GM21526 (cell line): ENCODE measurements around the gene EEF2K.
"Not testable (repeated sequence)": the region's sequence is repeated elsewhere in the genome, so short reads cannot be mapped to it uniquely, and the experiment has no call there.

Experiments used
- ATAC-seq: cut with Tn5 transposase; IDR thresholded peaks from one replicate; pipeline ENCODE4 v1.9.1; 2021; ENCODE audit warnings: moderate library complexity; ENCODE audit not compliant: unreplicated experiment, low FRiP score

EEF2K gene

GRCh38 chr16:22206013-22206841, at the start of gene EEF2K:
TSS of gene EEF2K (plus strand) at chr16:22206278. CDS start at chr16:22225730, 19,452 bp downstream.
- ATAC-seq: peak; percentile 67

GRCh38 chr16:22161401-22161800, 44.7 kb upstream of the EEF2K start:
- no peak for ATAC-seq

GRCh38 chr16:22161999-22162655, 44.0 kb upstream of the EEF2K start, which contains the start of gene SDR42E2:
TSS of gene SDR42E2 (plus strand) at chr16:22162506. CDS start at chr16:22165583, 3,077 bp downstream.
- ATAC-seq: no peak

GRCh38 chr16:22162656-22163009, 43.4 kb upstream of the EEF2K start:
- ATAC-seq: no peak

GRCh38 chr16:22163806-22164205, 42.3 kb upstream of the EEF2K start:
- no peak for ATAC-seq

GRCh38 chr16:22164482-22164881, 41.6 kb upstream of the EEF2K start:
- ATAC-seq: no peak

- no peak for ATAC-seq
Measured at GRCh38 chr16:22165508-22166285, 40.4 kb upstream of the EEF2K start.

- ATAC-seq: no peak
Measured at GRCh38 chr16:22171953-22172352, 34.1 kb upstream of the EEF2K start.

- ATAC-seq: not testable (repeated sequence)
Measured at GRCh38 chr16:22172642-22173041, 33.4 kb upstream of the EEF2K start.

- ATAC-seq: no peak
Measured at GRCh38 chr16:22174642-22175041, 31.4 kb upstream of the EEF2K start.

GRCh38 chr16:22177968-22178930, 27.8 kb upstream of the EEF2K start:
- no peak for ATAC-seq

- no peak for ATAC-seq
Measured at GRCh38 chr16:22181426-22181825, 24.7 kb upstream of the EEF2K start.

GRCh38 chr16:22181843-22182242, 24.2 kb upstream of the EEF2K start:
- ATAC-seq: no peak

- ATAC-seq: no peak
Measured at GRCh38 chr16:22183335-22183734, 22.7 kb upstream of the EEF2K start.

- no peak for ATAC-seq
Measured at GRCh38 chr16:22183901-22184614, 22.0 kb upstream of the EEF2K start.

GRCh38 chr16:22184615-22184968, 21.5 kb upstream of the EEF2K start:
- ATAC-seq: no peak

- no peak for ATAC-seq
Measured at GRCh38 chr16:22186517-22186916, 19.6 kb upstream of the EEF2K start.

GRCh38 chr16:22188267-22188594, 17.8 kb upstream of the EEF2K start:
- no peak for ATAC-seq

GRCh38 chr16:22188595-22189442, 17.3 kb upstream of the EEF2K start:
- ATAC-seq: no peak
